ENCODE results near the gene GUK1. TPM values are rescaled to one million over a fixed set of nuclear protein-coding genes. Genes with fewer than 3 reads are reported as not detected.

GUK1 gene
- total and polyA plus RNA-seq, 2 donors (not counting 1 experiment from before 2014, with no cell fraction given): 125 to 356 TPM

GRCh38 chr1:228168563-228169270, 28.6 kb downstream of the GUK1 start:
- no peak overlapping the region for H3K9ac ChIP-seq (ENCODE audit: low read length)
- no peak overlapping the region for H3K27ac ChIP-seq (ENCODE audit: low read length in 2 of 2)
- TF ChIP-seq CTCF (IDR thresholded peaks at IDR 0.05) (no peak), EZH2 (IDR thresholded peaks at IDR 0.05; ENCODE audit: borderline replicate concordance, insufficient read depth, low read depth, low read length, poor library complexity, severe bottlenecking) (no peak)
- peaks cover 14 to 21% of the 10 kb centered on the region in 2 donors for H3K4me1 ChIP-seq (ENCODE audit: control insufficient read depth in 2 of 2, insufficient read depth in 2 of 2, low read length in 2 of 2)
- peaks cover 18% of the 10 kb centered on the region for H4K20me1 ChIP-seq (ENCODE audit: control insufficient read depth, insufficient read depth, low read length, poor library complexity, severe bottlenecking)
- POLR2A ChIA-PET: interaction anchor here (0.6 kb wide), 1 partner anchor 241 kb away, joined by 3 read pairs; no protein-coding TSS in a partner anchor
- CTCF ChIA-PET: interaction anchor here (0.9 to 5.6 kb wide), 6 partner anchors 28 to 346 kb away, joined by 3 to 73 read pairs (median 4); no protein-coding TSS in a partner anchor
- WGBS (ENCODE audit: insufficient coverage): 97% methylated on average over 11 of the region's 12 CpGs
- H3K27me3 ChIP-seq (replicated peaks in 1 of 4; ENCODE audit: control extremely low read depth in 1 of 4, control insufficient read depth in 3 of 4, insufficient read depth in 4 of 4, low read length in 3 of 4): no peaks in the 10 kb centered on the region
- intact Hi-C loops (cut with micrococcal nuclease): no loop called here
- Mint-ChIP-seq H3K9me3 (ENCODE audit: insufficient read depth) (no peaks in the 10 kb centered on the region), H3K4me1 (peaks cover 31% of the 10 kb centered on the region), H3K27ac (no peak overlapping the region), H3K4me3 (no peak overlapping the region), H3K27me3 (no peaks in the 10 kb centered on the region)
- no peak overlapping the region for H3K4me2 ChIP-seq (replicated peaks; ENCODE audit: low read depth, low read length, poor library complexity, severe bottlenecking)
- no peak overlapping the region for H3K4me3 ChIP-seq (ENCODE audit: control extremely low read depth in 1 of 5, extremely low read depth in 1 of 5, insufficient read depth in 1 of 5, low read depth in 2 of 5, low read length in 4 of 5)
- H3K9me3 ChIP-seq (ENCODE audit: control extremely low read depth in 1 of 3, control insufficient read depth in 2 of 3, insufficient read depth in 1 of 3, low read length in 2 of 3): peaks cover 0 to 3% (median 0%) of the 10 kb centered on the region in 3 donors
- no peak overlapping the region for H2AFZ ChIP-seq (ENCODE audit: insufficient read depth, low read depth, low read length, poor library complexity, severe bottlenecking)
- no peak for ATAC-seq (ENCODE audit: low read depth)
- no peaks in the 10 kb centered on the region for H3K36me3 ChIP-seq (replicated peaks in 1 of 2; ENCODE audit: control extremely low read depth in 1 of 2, control insufficient read depth in 1 of 2, extremely low read depth in 1 of 2, insufficient read depth in 2 of 2, low read length in 1 of 2)
- peaks cover 70% of the 10 kb centered on the region for H3K79me2 ChIP-seq (ENCODE audit: control insufficient read depth, insufficient read depth, low read length)
- DNase-seq: no peak

GRCh38 chr1:228169345-228169744, 29.3 kb downstream of the GUK1 start:
- CTCF ChIA-PET: interaction anchor here (1.2 to 2.0 kb wide), 3 partner anchors 39 to 346 kb away, joined by 4 to 5 read pairs (median 4); no protein-coding TSS in a partner anchor
- intact Hi-C loops (cut with micrococcal nuclease): no loop called here
- Mint-ChIP-seq H3K4me3 (no peak overlapping the region), H3K9me3 (ENCODE audit: insufficient read depth) (no peaks in the 10 kb centered on the region), H3K27ac (no peak overlapping the region), H3K27me3 (no peaks in the 10 kb centered on the region), H3K4me1 (peaks cover 27% of the 10 kb centered on the region)
- POLR2A ChIA-PET: interaction anchor here (0.5 kb wide), 1 partner anchor 31 kb away, joined by 3 read pairs; no protein-coding TSS in a partner anchor
- DNase-seq (no peak), ATAC-seq (ENCODE audit: low read depth) (no peak)
- Histone ChIP-seq H3K36me3 (replicated peaks in 1 of 2; ENCODE audit: control extremely low read depth in 1 of 2, control insufficient read depth in 1 of 2, extremely low read depth in 1 of 2, insufficient read depth in 2 of 2, low read length in 1 of 2) (no peaks in the 10 kb centered on the region), H3K9me3 (ENCODE audit: control extremely low read depth in 1 of 3, control insufficient read depth in 2 of 3, insufficient read depth in 1 of 3, low read length in 2 of 3) (peaks cover 0 to 7% (median 0%) of the 10 kb centered on the region in 3 donors), H2AFZ (ENCODE audit: insufficient read depth, low read depth, low read length, poor library complexity, severe bottlenecking) (no peak overlapping the region), H3K27ac (ENCODE audit: low read length in 2 of 2) (no peak overlapping the region), H4K20me1 (ENCODE audit: control insufficient read depth, insufficient read depth, low read length, poor library complexity, severe bottlenecking) (peaks cover 20% of the 10 kb centered on the region), H3K9ac (ENCODE audit: low read length) (no peak overlapping the region), H3K27me3 (replicated peaks in 1 of 4; ENCODE audit: control extremely low read depth in 1 of 4, control insufficient read depth in 3 of 4, insufficient read depth in 4 of 4, low read length in 3 of 4) (no peaks in the 10 kb centered on the region), H3K4me1 (ENCODE audit: control insufficient read depth in 2 of 2, insufficient read depth in 2 of 2, low read length in 2 of 2) (peaks cover 14 to 19% of the 10 kb centered on the region in 2 donors), H3K4me3 (ENCODE audit: control extremely low read depth in 1 of 5, extremely low read depth in 1 of 5, insufficient read depth in 1 of 5, low read depth in 2 of 5, low read length in 4 of 5) (no peak overlapping the region), H3K4me2 (replicated peaks; ENCODE audit: low read depth, low read length, poor library complexity, severe bottlenecking) (no peak overlapping the region), H3K79me2 (ENCODE audit: control insufficient read depth, insufficient read depth, low read length) (peaks cover 72% of the 10 kb centered on the region)
- 100% methylated on average over 1 of the region's 2 CpGs for WGBS (ENCODE audit: insufficient coverage)
- no peak for TF ChIP-seq CTCF (IDR thresholded peaks at IDR 0.05)
- TF ChIP-seq EZH2 (IDR thresholded peaks at IDR 0.05; ENCODE audit: borderline replicate concordance, insufficient read depth, low read depth, low read length, poor library complexity, severe bottlenecking): no peak

Measured in B cell (primary cell).